Measurements from ENCODE around the gene LCP1. TPM values are rescaled to one million over a fixed set of nuclear protein-coding genes. Genes with fewer than 3 reads are reported as not detected.

LCP1 gene
- total RNA-seq, 1 donor from 2014 or later: 83.1 TPM

- no peaks in the 10 kb centered on the region for H3K27me3 ChIP-seq (ENCODE audit: control insufficient read depth, insufficient read depth, low read length)
- H3K4me3 ChIP-seq (ENCODE audit: low read depth, low read length): no peak overlapping the region
- no peak for DNase-seq (ENCODE audit: low read depth)
- TF ChIP-seq, protein P1, sequence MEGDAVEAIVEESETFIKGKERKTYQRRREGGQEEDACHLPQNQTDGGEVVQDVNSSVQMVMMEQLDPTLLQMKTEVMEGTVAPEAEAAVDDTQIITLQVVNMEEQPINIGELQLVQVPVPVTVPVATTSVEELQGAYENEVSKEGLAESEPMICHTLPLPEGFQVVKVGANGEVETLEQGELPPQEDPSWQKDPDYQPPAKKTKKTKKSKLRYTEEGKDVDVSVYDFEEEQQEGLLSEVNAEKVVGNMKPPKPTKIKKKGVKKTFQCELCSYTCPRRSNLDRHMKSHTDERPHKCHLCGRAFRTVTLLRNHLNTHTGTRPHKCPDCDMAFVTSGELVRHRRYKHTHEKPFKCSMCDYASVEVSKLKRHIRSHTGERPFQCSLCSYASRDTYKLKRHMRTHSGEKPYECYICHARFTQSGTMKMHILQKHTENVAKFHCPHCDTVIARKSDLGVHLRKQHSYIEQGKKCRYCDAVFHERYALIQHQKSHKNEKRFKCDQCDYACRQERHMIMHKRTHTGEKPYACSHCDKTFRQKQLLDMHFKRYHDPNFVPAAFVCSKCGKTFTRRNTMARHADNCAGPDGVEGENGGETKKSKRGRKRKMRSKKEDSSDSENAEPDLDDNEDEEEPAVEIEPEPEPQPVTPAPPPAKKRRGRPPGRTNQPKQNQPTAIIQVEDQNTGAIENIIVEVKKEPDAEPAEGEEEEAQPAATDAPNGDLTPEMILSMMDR (IDR thresholded peaks at IDR 0.05; ENCODE audit: insufficient read depth, low read length, poor library complexity, severe bottlenecking): no peak
- H3K36me3 ChIP-seq (ENCODE audit: control insufficient read depth, insufficient read depth, low read length): no peaks in the 10 kb centered on the region
Observed at GRCh38 chr13:46129124-46129523, 52.9 kb downstream of the LCP1 start.

- H3K36me3 ChIP-seq (ENCODE audit: control insufficient read depth, insufficient read depth, low read length): no peaks in the 10 kb centered on the region
- DNase-seq (ENCODE audit: low read depth): no peak
- H3K4me3 ChIP-seq (ENCODE audit: low read depth, low read length): no peak overlapping the region
- no peaks in the 10 kb centered on the region for H3K27me3 ChIP-seq (ENCODE audit: control insufficient read depth, insufficient read depth, low read length)
- TF ChIP-seq, protein P1 (IDR thresholded peaks at IDR 0.05; ENCODE audit: insufficient read depth, low read length, poor library complexity, severe bottlenecking): no peak
Observed at GRCh38 chr13:46127358-46128023, 54.5 kb downstream of the LCP1 start.

DNA sequence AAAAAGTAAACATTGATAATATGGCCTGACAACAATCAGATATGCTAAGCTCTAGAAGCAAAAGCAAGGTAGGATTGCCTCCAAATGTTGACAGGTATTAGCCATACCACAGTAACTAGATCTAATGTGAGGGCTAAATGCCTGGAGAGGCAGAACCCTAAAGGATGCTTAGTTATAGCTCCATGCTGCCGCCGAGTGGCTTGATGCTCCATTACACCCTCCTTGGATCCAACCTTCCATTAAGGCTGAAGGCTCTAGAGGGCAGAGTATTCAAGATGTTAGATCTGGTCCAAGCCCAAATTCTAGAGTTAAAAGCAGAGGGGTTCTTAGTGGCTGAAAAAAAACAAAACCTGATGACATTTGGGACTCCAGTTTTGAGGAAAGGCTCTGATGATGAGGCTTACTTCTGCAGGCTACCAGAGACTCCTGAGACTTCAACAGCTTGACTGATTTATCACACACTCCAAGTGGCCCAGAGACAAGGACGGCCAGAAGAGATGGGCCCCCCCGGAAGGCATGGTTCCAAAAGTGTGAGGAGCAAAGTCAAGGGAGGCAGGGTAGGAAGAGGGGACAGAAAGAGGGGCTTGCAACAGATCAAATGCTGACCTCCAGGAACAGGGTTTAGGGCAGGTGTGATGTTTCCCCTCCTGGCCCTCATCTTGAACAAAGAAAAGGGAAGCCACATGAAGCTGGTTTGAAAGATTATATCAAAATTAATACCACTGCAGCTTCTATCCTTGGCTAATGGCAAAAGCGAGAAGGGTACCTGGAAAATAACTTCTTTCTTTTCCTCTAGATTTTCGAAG lies 55.2 kb downstream of the LCP1 start:
- TF ChIP-seq, protein P1 (IDR thresholded peaks at IDR 0.05; ENCODE audit: insufficient read depth, low read length, poor library complexity, severe bottlenecking): peak; percentile 97
- Histone ChIP-seq H3K4me3 (ENCODE audit: low read depth, low read length) (no peak overlapping the region), H3K36me3 (ENCODE audit: control insufficient read depth, insufficient read depth, low read length) (no peaks in the 10 kb centered on the region), H3K27me3 (ENCODE audit: control insufficient read depth, insufficient read depth, low read length) (no peaks in the 10 kb centered on the region)
- DNase-seq (ENCODE audit: low read depth): peak; percentile 37

DNA sequence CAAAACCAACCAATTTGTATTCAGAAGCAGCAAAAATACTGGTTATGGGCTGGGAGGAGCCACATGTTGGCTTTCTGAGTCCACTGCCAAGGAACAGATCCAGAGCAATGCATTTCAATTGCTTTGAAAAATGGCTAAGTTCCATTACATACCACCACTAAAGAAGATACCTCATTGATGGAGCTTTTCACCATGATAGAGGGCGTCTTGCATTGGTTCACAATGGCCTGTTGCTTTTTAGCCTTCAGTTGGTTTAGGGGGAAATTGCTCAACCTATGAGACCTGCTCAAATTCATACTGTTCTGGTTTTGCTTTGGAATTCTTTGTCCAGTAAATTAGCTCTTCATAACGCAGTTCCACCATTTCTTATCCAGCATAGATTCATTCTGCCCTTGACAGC lies 55.9 kb downstream of the LCP1 start:
- TF ChIP-seq, protein P1 (IDR thresholded peaks at IDR 0.05; ENCODE audit: insufficient read depth, low read length, poor library complexity, severe bottlenecking): no peak
- no peak overlapping the region for H3K4me3 ChIP-seq (ENCODE audit: low read depth, low read length)
- H3K36me3 ChIP-seq (ENCODE audit: control insufficient read depth, insufficient read depth, low read length): no peaks in the 10 kb centered on the region
- no peaks in the 10 kb centered on the region for H3K27me3 ChIP-seq (ENCODE audit: control insufficient read depth, insufficient read depth, low read length)
- DNase-seq (ENCODE audit: low read depth): no peak

GRCh38 chr13:46124967-46125933 lies 56.7 kb downstream of the LCP1 start:
- Histone ChIP-seq H3K36me3 (ENCODE audit: control insufficient read depth, insufficient read depth, low read length) (no peaks in the 10 kb centered on the region), H3K4me3 (ENCODE audit: low read depth, low read length) (no peak overlapping the region), H3K27me3 (ENCODE audit: control insufficient read depth, insufficient read depth, low read length) (no peaks in the 10 kb centered on the region)
- TF ChIP-seq, protein P1 (IDR thresholded peaks at IDR 0.05; ENCODE audit: insufficient read depth, low read length, poor library complexity, severe bottlenecking): no peak
- no peak for DNase-seq (ENCODE audit: low read depth)
